Psoas muscle (tissue), 8 donors: ENCODE results near the gene BBX. TPM values are rescaled to one million over a fixed set of nuclear protein-coding genes. Genes with fewer than 3 reads are reported as not detected.

Source experiments
- ATAC-seq, 4 donors: fragments of 200-7000 bp; cut with Tn5 transposase; one replicate each; pipeline ENCODE4 v1.9.1; 2020; ENCODE audit warnings: moderate library complexity in 3 of 4, mild to moderate bottlenecking in 2 of 4
- DNase-seq, 2 donors: peaks; one replicate each; pipeline ENCODE4 v3.0.0-alpha.2; 2020
- H3K27ac ChIP-seq: fragments of 200-600 bp; one replicate; pipeline ENCODE4 v1.8.0; 2022
- H3K27me3 ChIP-seq, 3 donors: fragments of 200-600 bp in 1 of 3; one replicate each; pipeline versions ENCODE4 v1.6.1 to v1.8.0; 2013 to 2022; ENCODE audit warnings: low read length in 2 of 3, mild to moderate bottlenecking in 2 of 3, moderate library complexity in 1 of 3; ENCODE audit not compliant: insufficient read depth in 3 of 3
- H3K36me3 ChIP-seq, 2 donors: fragments of 200-600 bp in 1 of 2; one replicate each; pipeline versions ENCODE4 v1.6.1 to v1.8.0; 2013 to 2022; ENCODE audit warnings: low read depth in 1 of 2, mild to moderate bottlenecking in 1 of 2, moderate library complexity in 1 of 2; ENCODE audit not compliant: insufficient read depth in 1 of 2
- H3K4me1 ChIP-seq: fragments of 200-600 bp; one replicate; pipeline ENCODE4 v1.8.0; 2022
- H3K4me3 ChIP-seq: fragments of 200-600 bp; one replicate; pipeline ENCODE4 v1.8.0; 2022; ENCODE audit warnings: mild to moderate bottlenecking
- H3K9me3 ChIP-seq: fragments of 200-600 bp; one replicate; pipeline ENCODE4 v1.8.0; 2022
- CTCF ChIP-seq: fragments of 200-600 bp; IDR thresholded peaks from one replicate; pipeline ENCODE4 v1.8.0; 2022; ENCODE audit warnings: antibody characterized with exemption
- WGBS, 3 donors: extraction: QIAGEN DNeasy Blood & Tissue Kit; methylation state at CpG; one replicate each; pipeline versions ENCODE4 v1.1.6 to v1.1.7; 2013; 5-methylcytosine and 5-hydroxymethylcytosine counted together
- intact Hi-C, 2 donors: fragments of 100-400 bp; cut with DNase I; formaldehyde crosslinking; loops; one replicate each; pipeline versions ENCODE4 v1.11.0 to v1.14.2; 2022
- polyA plus RNA-seq, 3 donors: library from polyadenylated mRNA; stranded (reverse); fragments of 200-250 nt; gene quantifications; one replicate each; pipeline ENCODE4 v1.2.3, GENCODE V29; 2013
- total RNA-seq, 4 donors: library from RNA; stranded (reverse); fragmentation: NEBNext Ultra II Directional in 2 of 4; extraction: Animal tissue kit (Norgen Biotek cat#: 25700) in 2 of 4; gene quantifications; one replicate each; pipeline versions ENCODE4 v1.2.1 to v1.2.4, GENCODE V29; 2021 to 2023
- donor health status: healthy with polysubstance abuse.
- donor health status: DM: no; HTN: no; CAD: no; lungs with moderate emphysema.
- donor health status: Bipolar disorder and iron deficiency.
- donor health status: healthy.
- donor health status: DM: yes; HTN: yes; CAD: no.
- donor health status: DM: no; HTN: no; CAD: no.
- donor health status: DM: no; HTN: no; CAD: no.
- donor health status: DM: yes; HTN: yes; CAD: no.

The BBX gene
- total and polyA plus RNA-seq, 7 donors, result 2.2 to 30.4 (median 16.2) TPM

GRCh38 chr3:107810171-107811071 is 287.7 kb downstream of the BBX start:
- intact Hi-C loops, result no loop called here
- Histone ChIP-seq H3K9me3 (no peaks in the 10 kb centered on the region), H3K27me3 (no peaks in the 10 kb centered on the region), H3K4me3 (no peak overlapping the region), H3K27ac (no peak overlapping the region), H3K36me3 (peaks cover 6 to 33% of the 10 kb centered on the region in 2 donors), H3K4me1 (no peaks in the 10 kb centered on the region)
- DNase-seq (no peak), ATAC-seq (no peak)
- TF ChIP-seq CTCF, result no peak
- 83 to 90% (median 85%) methylated on average over 8 of the region's 8 CpGs for WGBS, 3 donors

GRCh38 chr3:107813026-107813425 is 290.3 kb downstream of the BBX start:
- intact Hi-C loops, result no loop called here
- ATAC-seq, result no peak
- no peak for DNase-seq
- WGBS, 3 donors, result 30 to 53% (median 37%) methylated on average over 1 of the region's 1 CpG
- H3K27ac ChIP-seq, result no peak overlapping the region
- H3K9me3 ChIP-seq, result no peaks in the 10 kb centered on the region
- H3K36me3 ChIP-seq, result peaks cover 0 to 11% of the 10 kb centered on the region in 2 donors
- TF ChIP-seq CTCF, result no peak
- no peak overlapping the region for H3K4me3 ChIP-seq
- H3K27me3 ChIP-seq, result no peaks in the 10 kb centered on the region
- H3K4me1 ChIP-seq, result no peaks in the 10 kb centered on the region

- no peak for TF ChIP-seq CTCF
- ATAC-seq (no peak), DNase-seq (no peak)
- Histone ChIP-seq H3K36me3 (no peaks in the 10 kb centered on the region), H3K4me1 (no peaks in the 10 kb centered on the region), H3K9me3 (no peaks in the 10 kb centered on the region), H3K27me3 (peaks cover 0 to 5% (median 0%) of the 10 kb centered on the region in 3 donors), H3K4me3 (no peak overlapping the region), H3K27ac (no peak overlapping the region)
- intact Hi-C loops, result no loop called here
- 60 to 73% (median 63%) methylated on average over 6 of the region's 6 CpGs for WGBS, 3 donors
Observed at GRCh38 chr3:107816107-107816506, 293.3 kb downstream of the BBX start.

- H3K36me3 ChIP-seq, result no peaks in the 10 kb centered on the region
- intact Hi-C loops, result no loop called here
- TF ChIP-seq CTCF, result no peak
- H3K4me1 ChIP-seq, result no peaks in the 10 kb centered on the region
- no peak overlapping the region for H3K4me3 ChIP-seq
- H3K27me3 ChIP-seq, result peaks cover 0 to 5% (median 0%) of the 10 kb centered on the region in 3 donors
- no peaks in the 10 kb centered on the region for H3K9me3 ChIP-seq
- DNase-seq, result no peak
- no peak overlapping the region for H3K27ac ChIP-seq
- no peak for ATAC-seq
Observed at GRCh38 chr3:107817076-107817475, 294.3 kb downstream of the BBX start.

GRCh38 chr3:107818025-107818424 is 295.3 kb downstream of the BBX start:
- no peak for TF ChIP-seq CTCF
- intact Hi-C loops, result no loop called here
- Histone ChIP-seq H3K9me3 (no peaks in the 10 kb centered on the region), H3K4me3 (no peak overlapping the region), H3K36me3 (no peaks in the 10 kb centered on the region), H3K27ac (no peak overlapping the region), H3K4me1 (no peaks in the 10 kb centered on the region), H3K27me3 (peaks cover 0 to 5% (median 0%) of the 10 kb centered on the region in 3 donors)
- DNase-seq (no peak), ATAC-seq (no peak)
- 26 to 54% (median 38%) methylated on average over 1 of the region's 1 CpG for WGBS, 3 donors
